ENCODE measurements around the gene TSKS. TPM values are rescaled to one million over a fixed set of nuclear protein-coding genes. Genes with fewer than 3 reads are reported as not detected.
A peak's percentile ranks its signal among the peaks of the same experiment; 100 is the strongest.

Gene TSKS
- total RNA-seq, 1 donor from 2014 or later, result not detected

- Mint-ChIP-seq H3K36me3 (ENCODE audit: low read depth, unreplicated experiment) (peaks cover 5% of the 10 kb centered on the region), H3K4me3 (ENCODE audit: unreplicated experiment) (no peak overlapping the region), H3K9me3 (ENCODE audit: unreplicated experiment) (no peaks in the 10 kb centered on the region), H3K27me3 (ENCODE audit: low read depth, unreplicated experiment) (no peaks in the 10 kb centered on the region), H3K27ac (ENCODE audit: unreplicated experiment) (no peak overlapping the region), H3K4me1 (ENCODE audit: low read depth, unreplicated experiment) (peaks cover 5% of the 10 kb centered on the region)
- FAIRE-seq (no peak), DNase-seq (ENCODE audit: low read depth) (no peak)
- H3K9ac ChIP-seq (ENCODE audit: low read length), result no peak overlapping the region
- H3K4me1 ChIP-seq (ENCODE audit: insufficient read depth, low read length), result peaks cover 20% of the 10 kb centered on the region
- H3K79me2 ChIP-seq (ENCODE audit: insufficient read depth, low read length), result no peaks in the 10 kb centered on the region
- H3K4me2 ChIP-seq (ENCODE audit: low read length), result no peak overlapping the region
- H3K9me3 ChIP-seq (ENCODE audit: insufficient read depth, low read depth, low read length), result no peaks in the 10 kb centered on the region
- no peaks in the 10 kb centered on the region for H3K27me3 ChIP-seq (ENCODE audit: insufficient read depth, low read length)
- no peak for TF ChIP-seq CTCF (IDR thresholded peaks at IDR 0.05; ENCODE audit: insufficient read depth, low read depth, low read length)
- H2AFZ ChIP-seq (ENCODE audit: low read depth, low read length), result no peak overlapping the region
- H3K36me3 ChIP-seq (ENCODE audit: insufficient read depth, low read length), result no peaks in the 10 kb centered on the region
- no peak overlapping the region for H3K27ac ChIP-seq (ENCODE audit: low read depth, low read length)
- no peak overlapping the region for H3K4me3 ChIP-seq (ENCODE audit: insufficient read depth, low read depth, low read length)
- H4K20me1 ChIP-seq (ENCODE audit: insufficient read depth, low read length), result peaks cover 9% of the 10 kb centered on the region
Observed at GRCh38 chr19:49811328-49811727, 48.2 kb upstream of the TSKS start.

GRCh38 chr19:49809941-49810389, 46.9 kb upstream of the TSKS start:
- Mint-ChIP-seq H3K36me3 (ENCODE audit: low read depth, unreplicated experiment) (peaks cover 9% of the 10 kb centered on the region), H3K9me3 (ENCODE audit: unreplicated experiment) (no peaks in the 10 kb centered on the region), H3K4me3 (ENCODE audit: unreplicated experiment) (peak overlapping the region; percentile 57), H3K4me1 (ENCODE audit: low read depth, unreplicated experiment) (peaks cover 5% of the 10 kb centered on the region), H3K27ac (ENCODE audit: unreplicated experiment) (no peak overlapping the region), H3K27me3 (ENCODE audit: low read depth, unreplicated experiment) (no peaks in the 10 kb centered on the region)
- Histone ChIP-seq H3K9me3 (ENCODE audit: insufficient read depth, low read depth, low read length) (no peaks in the 10 kb centered on the region), H3K4me3 (ENCODE audit: insufficient read depth, low read depth, low read length) (no peak overlapping the region), H2AFZ (ENCODE audit: low read depth, low read length) (no peak overlapping the region), H3K27me3 (ENCODE audit: insufficient read depth, low read length) (no peaks in the 10 kb centered on the region), H3K36me3 (ENCODE audit: insufficient read depth, low read length) (no peaks in the 10 kb centered on the region), H3K4me1 (ENCODE audit: insufficient read depth, low read length) (peaks cover 20% of the 10 kb centered on the region), H3K79me2 (ENCODE audit: insufficient read depth, low read length) (no peaks in the 10 kb centered on the region), H3K9ac (ENCODE audit: low read length) (peak overlapping the region; percentile 78), H3K4me2 (ENCODE audit: low read length) (peak overlapping the region; percentile 95), H3K27ac (ENCODE audit: low read depth, low read length) (no peak overlapping the region), H4K20me1 (ENCODE audit: insufficient read depth, low read length) (peaks cover 9% of the 10 kb centered on the region)
- DNase-seq (ENCODE audit: low read depth) (no peak), FAIRE-seq (no peak)
- TF ChIP-seq EZH2 (IDR thresholded peaks at IDR 0.05; ENCODE audit: insufficient read depth, low read length) (no peak), CTCF (IDR thresholded peaks at IDR 0.05; ENCODE audit: insufficient read depth, low read depth, low read length) (no peak)

GRCh38 chr19:49809160-49809940, 46.2 kb upstream of the TSKS start:
- Histone ChIP-seq H3K4me1 (ENCODE audit: insufficient read depth, low read length) (peaks cover 20% of the 10 kb centered on the region), H3K4me2 (ENCODE audit: low read length) (peak overlapping the region; percentile 95), H4K20me1 (ENCODE audit: insufficient read depth, low read length) (peaks cover 9% of the 10 kb centered on the region), H3K79me2 (ENCODE audit: insufficient read depth, low read length) (no peaks in the 10 kb centered on the region), H2AFZ (ENCODE audit: low read depth, low read length) (peak overlapping the region; percentile 67), H3K27ac (ENCODE audit: low read depth, low read length) (no peak overlapping the region), H3K4me3 (ENCODE audit: insufficient read depth, low read depth, low read length) (peak overlapping the region; percentile 61), H3K27me3 (ENCODE audit: insufficient read depth, low read length) (no peaks in the 10 kb centered on the region), H3K36me3 (ENCODE audit: insufficient read depth, low read length) (peaks cover 3% of the 10 kb centered on the region), H3K9ac (ENCODE audit: low read length) (peak overlapping the region; percentile 78), H3K9me3 (ENCODE audit: insufficient read depth, low read depth, low read length) (no peaks in the 10 kb centered on the region)
- TF ChIP-seq EZH2 (IDR thresholded peaks at IDR 0.05; ENCODE audit: insufficient read depth, low read length), result no peak
- TF ChIP-seq CTCF (IDR thresholded peaks at IDR 0.05; ENCODE audit: insufficient read depth, low read depth, low read length), result no peak
- DNase-seq (ENCODE audit: low read depth), result peak; percentile 16
- H3K4me3 Mint-ChIP-seq (ENCODE audit: unreplicated experiment), result peak overlapping the region; percentile 76
- H3K36me3 Mint-ChIP-seq (ENCODE audit: low read depth, unreplicated experiment), result peaks cover 9% of the 10 kb centered on the region
- H3K9me3 Mint-ChIP-seq (ENCODE audit: unreplicated experiment), result no peaks in the 10 kb centered on the region
- H3K27me3 Mint-ChIP-seq (ENCODE audit: low read depth, unreplicated experiment), result no peaks in the 10 kb centered on the region
- peaks cover 5% of the 10 kb centered on the region for H3K4me1 Mint-ChIP-seq (ENCODE audit: low read depth, unreplicated experiment)
- no peak for FAIRE-seq
- H3K27ac Mint-ChIP-seq (ENCODE audit: unreplicated experiment), result no peak overlapping the region

All from astrocyte (in vitro differentiated cells and primary cell).